Uterus (tissue), 4 donors: ENCODE results near the gene TRIM77. TPM values are rescaled to one million over a fixed set of nuclear protein-coding genes. Genes with fewer than 3 reads are reported as not detected.
"Not testable (repeated sequence)": the region's sequence is repeated elsewhere in the genome, so short reads cannot be mapped to it uniquely, and the experiment has no call there.

Experiments
- DNase-seq, 2 donors: peaks; one replicate each; pipeline ENCODE4 v3.0.0-alpha.2; 2019 to 2020
- H3K27ac ChIP-seq, 2 donors: fragments of 200-600 bp; sonication (generic); 1 replicate in 1 of 2; 2 replicates in 1 of 2; pipeline ENCODE4 v1.5.1; 2016 to 2018
- H3K27me3 ChIP-seq, 2 donors: fragments of 200-600 bp; sonication (generic); one replicate each; pipeline ENCODE4 v1.5.1; 2018 to 2019; ENCODE audit warnings: control low read depth in 1 of 2
- H3K36me3 ChIP-seq, 2 donors: fragments of 200-600 bp; sonication (generic); one replicate each; pipeline ENCODE4 v1.5.1; 2019; ENCODE audit warnings: control low read depth in 1 of 2
- H3K4me1 ChIP-seq, 2 donors: fragments of 200-600 bp; sonication (generic); one replicate each; pipeline ENCODE4 v1.5.1; 2018 to 2019; ENCODE audit warnings: control low read depth in 1 of 2
- H3K4me3 ChIP-seq, 2 donors: fragments of 200-600 bp; sonication (generic); 1 replicate in 1 of 2; 2 replicates in 1 of 2; pipeline ENCODE4 v1.5.1; 2018 to 2019; ENCODE audit warnings: mild to moderate bottlenecking in 1 of 2
- H3K9me3 ChIP-seq, 2 donors: fragments of 200-600 bp; sonication (generic); one replicate each; pipeline ENCODE4 v1.5.1; 2019; ENCODE audit warnings: control low read depth in 1 of 2
- CTCF ChIP-seq, 4 experiments: fragments of 200-600 bp in 2 of 4; fragments of 450-650 bp in 2 of 4; sonication (generic) in 2 of 4; IDR thresholded peaks; one replicate each; pipeline ENCODE4 v1.5.1; 2016 to 2019; ENCODE audit warnings: antibody characterized with exemption in 4 of 4, mild to moderate bottlenecking in 2 of 4, moderate library complexity in 1 of 4
- POLR2A ChIP-seq, 2 donors: fragments of 450-650 bp; IDR thresholded peaks; one replicate each; pipeline ENCODE4 v1.6.1; 2016; ENCODE audit warnings: antibody characterized with exemption in 2 of 2, mild to moderate bottlenecking in 1 of 2, moderate library complexity in 1 of 2
- intact Hi-C: fragments of 100-400 bp; cut with DNase I; formaldehyde crosslinking; loops from one replicate; pipeline ENCODE4 v1.15.1; 2023; ENCODE audit warnings: low total_unique reads
- total RNA-seq, 4 donors: library from RNA; depleted of rRNA in 3 of 4; stranded (reverse); fragments of >200 nt in 3 of 4; gene quantifications; one replicate each; pipeline versions ENCODE4 v1.1.0 to v1.2.4, GENCODE V29; 2014 to 2023
- donor health status: DM: yes; HTN: yes; CAD: no.

TRIM77 gene
- total RNA-seq: not detected

GRCh38 chr11:89709999-89710398 is at the start of gene TRIM77:
Gene TRIM77, plus strand, starts transcription at chr11:89710299. Its CDS starts 0 bp downstream, at chr11:89710299.
- H3K4me1 ChIP-seq, H3K36me3 ChIP-seq, intact Hi-C loops, H3K27me3 ChIP-seq, DNase-seq, H3K9me3 ChIP-seq, H3K27ac ChIP-seq, H3K4me3 ChIP-seq: not testable (repeated sequence)

GRCh38 chr11:89667001-89667400 is 43.1 kb upstream of the TRIM77 start:
- no peak overlapping the region for H3K27ac ChIP-seq
- no peaks in the 10 kb centered on the region for H3K4me1 ChIP-seq
- no peak for DNase-seq
- H3K36me3 ChIP-seq: no peaks in the 10 kb centered on the region
- H3K27me3 ChIP-seq: no peaks in the 10 kb centered on the region
- intact Hi-C loops: no loop called here
- TF ChIP-seq CTCF (IDR thresholded peaks at IDR 0.05): no peak
- TF ChIP-seq POLR2A (IDR thresholded peaks at IDR 0.05): no peak
- H3K9me3 ChIP-seq: no peaks in the 10 kb centered on the region
- no peak overlapping the region for H3K4me3 ChIP-seq

GRCh38 chr11:89668158-89668557 is 41.9 kb upstream of the TRIM77 start:
- H3K9me3 ChIP-seq, H3K36me3 ChIP-seq, intact Hi-C loops, H3K27ac ChIP-seq, H3K27me3 ChIP-seq, H3K4me3 ChIP-seq, H3K4me1 ChIP-seq, DNase-seq: not testable (repeated sequence)

GRCh38 chr11:89669586-89669985 is 40.5 kb upstream of the TRIM77 start:
- not testable (repeated sequence) for H3K27me3 ChIP-seq, DNase-seq

GRCh38 chr11:89669993-89670669 is 40.0 kb upstream of the TRIM77 start:
- H3K4me3 ChIP-seq, H3K9me3 ChIP-seq, DNase-seq, H3K27me3 ChIP-seq, H3K4me1 ChIP-seq, H3K27ac ChIP-seq, intact Hi-C loops, H3K36me3 ChIP-seq: not testable (repeated sequence)

More at GRCh38 chr11:89669586-89669985, 40.5 kb upstream of the TRIM77 start:
- H3K4me3 ChIP-seq, intact Hi-C loops, H3K36me3 ChIP-seq, H3K4me1 ChIP-seq, H3K9me3 ChIP-seq, H3K27ac ChIP-seq: not testable (repeated sequence)

- H3K27ac ChIP-seq, H3K27me3 ChIP-seq, H3K9me3 ChIP-seq, DNase-seq, H3K4me3 ChIP-seq, H3K4me1 ChIP-seq, intact Hi-C loops, H3K36me3 ChIP-seq: not testable (repeated sequence)
Observed at GRCh38 chr11:89672547-89672946, 37.6 kb upstream of the TRIM77 start.

- H3K27ac ChIP-seq, DNase-seq, H3K27me3 ChIP-seq, H3K9me3 ChIP-seq, H3K36me3 ChIP-seq, H3K4me1 ChIP-seq, intact Hi-C loops, H3K4me3 ChIP-seq: not testable (repeated sequence)
Observed at GRCh38 chr11:89673380-89673779, 36.7 kb upstream of the TRIM77 start.

GRCh38 chr11:89675383-89675782 is 34.7 kb upstream of the TRIM77 start:
- H3K9me3 ChIP-seq, H3K36me3 ChIP-seq, H3K4me3 ChIP-seq, intact Hi-C loops, DNase-seq, H3K27me3 ChIP-seq, H3K4me1 ChIP-seq, H3K27ac ChIP-seq: not testable (repeated sequence)

- H3K27ac ChIP-seq, DNase-seq, intact Hi-C loops, H3K4me1 ChIP-seq, H3K27me3 ChIP-seq, H3K36me3 ChIP-seq, H3K4me3 ChIP-seq, H3K9me3 ChIP-seq: not testable (repeated sequence)
Observed at GRCh38 chr11:89675948-89676347, 34.2 kb upstream of the TRIM77 start.

- H3K4me3 ChIP-seq, H3K36me3 ChIP-seq, H3K27ac ChIP-seq, H3K9me3 ChIP-seq, H3K4me1 ChIP-seq, H3K27me3 ChIP-seq, DNase-seq, intact Hi-C loops: not testable (repeated sequence)
Observed at GRCh38 chr11:89707080-89707479, 3.0 kb upstream of the TRIM77 start.

- intact Hi-C loops, DNase-seq, H3K36me3 ChIP-seq, H3K27ac ChIP-seq, H3K27me3 ChIP-seq, H3K4me3 ChIP-seq, H3K4me1 ChIP-seq, H3K9me3 ChIP-seq: not testable (repeated sequence)
Observed at GRCh38 chr11:89724866-89725498, 14.9 kb downstream of the TRIM77 start.

GRCh38 chr11:89730215-89730614 is 20.1 kb downstream of the TRIM77 start:
- H3K9me3 ChIP-seq, H3K4me3 ChIP-seq, H3K27ac ChIP-seq, H3K27me3 ChIP-seq, H3K4me1 ChIP-seq, DNase-seq, intact Hi-C loops, H3K36me3 ChIP-seq: not testable (repeated sequence)
